Measurements from ENCODE around the gene ACSL6.

ACSL6 gene

GRCh38 chr5:132017738-132018625, 6.5 kb upstream of the ACSL6 start:
- no peak for TF ChIP-seq CTCF (IDR thresholded peaks at IDR 0.05; ENCODE audit: control insufficient read depth, insufficient read depth, low read depth, low read length, missing control alignments)
- no peak for DNase-seq (ENCODE audit: low read depth)
- H3K4me3 ChIP-seq (ENCODE audit: control insufficient read depth, low read depth, low read length): no peak overlapping the region

- no peak for TF ChIP-seq CTCF (IDR thresholded peaks at IDR 0.05; ENCODE audit: control insufficient read depth, insufficient read depth, low read depth, low read length, missing control alignments)
Observed at GRCh38 chr5:132017316-132017715, 5.9 kb upstream of the ACSL6 start.

GRCh38 chr5:132016721-132017250, 5.3 kb upstream of the ACSL6 start:
- TF ChIP-seq CTCF (IDR thresholded peaks at IDR 0.05; ENCODE audit: control insufficient read depth, insufficient read depth, low read depth, low read length, missing control alignments): no peak
- no peak for DNase-seq (ENCODE audit: low read depth)
- H3K4me3 ChIP-seq (ENCODE audit: control insufficient read depth, low read depth, low read length): no peak overlapping the region

More at GRCh38 chr5:132017316-132017715, 5.9 kb upstream of the ACSL6 start:
- no peak overlapping the region for H3K4me3 ChIP-seq (ENCODE audit: control insufficient read depth, low read depth, low read length)
- DNase-seq (ENCODE audit: low read depth): no peak

DNA sequence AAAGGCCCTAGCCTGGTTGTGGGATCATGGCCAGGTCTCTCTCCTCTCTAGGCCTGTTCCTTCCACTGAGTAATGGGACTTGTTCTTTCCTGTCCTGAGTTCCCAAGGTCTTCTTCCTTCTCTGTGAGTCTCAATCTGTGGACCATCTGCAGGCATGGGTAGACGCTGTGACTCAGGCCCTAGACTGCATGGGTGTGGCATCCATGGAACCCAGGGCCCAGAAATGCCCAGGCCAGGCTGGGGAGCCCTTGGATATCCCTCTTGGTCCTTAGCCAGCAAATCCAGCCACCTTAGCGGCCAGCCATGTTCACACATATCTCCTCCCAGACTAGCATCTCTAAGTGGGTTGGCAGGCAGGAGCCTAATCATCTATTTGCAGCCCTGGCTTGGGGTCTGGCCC, 2.3 kb upstream of the ACSL6 start:
- DNase-seq (ENCODE audit: low read depth): no peak
- TF ChIP-seq CTCF (IDR thresholded peaks at IDR 0.05; ENCODE audit: control insufficient read depth, insufficient read depth, low read depth, low read length, missing control alignments): no peak
- no peak overlapping the region for H3K4me3 ChIP-seq (ENCODE audit: control insufficient read depth, low read depth, low read length)

DNA sequence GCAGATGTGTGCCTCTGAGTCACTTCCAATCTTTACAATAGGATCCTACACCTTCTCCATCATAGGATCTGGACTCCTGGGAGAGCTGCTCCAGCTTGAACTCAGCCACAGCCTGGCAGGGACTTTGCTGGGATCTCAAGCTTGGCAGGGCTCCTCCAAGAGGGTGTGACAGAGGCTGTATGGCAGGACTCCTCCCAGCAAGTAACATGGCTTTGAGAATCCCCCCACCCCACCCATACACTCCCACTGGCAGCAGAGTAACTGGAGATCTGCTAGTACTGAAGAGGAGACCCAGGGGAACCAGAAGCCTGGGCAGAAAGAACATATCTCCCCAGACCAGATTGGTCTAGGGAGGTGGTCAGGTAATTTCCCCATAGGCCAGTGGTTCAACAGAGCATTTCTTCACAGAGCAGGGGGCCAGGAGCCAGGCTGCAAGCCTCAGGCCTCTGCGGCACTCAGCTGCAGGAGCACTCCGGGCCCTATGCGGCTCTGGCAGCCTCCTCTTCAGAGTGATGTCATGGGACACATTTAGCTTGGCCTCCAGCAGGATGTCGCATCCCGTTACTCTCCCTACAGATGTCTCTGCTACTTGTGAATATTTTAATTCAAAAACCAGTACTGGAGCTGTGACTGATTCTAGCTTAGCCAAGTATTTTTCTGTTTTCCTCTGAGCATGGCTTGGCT, 1.7 kb upstream of the ACSL6 start:
- DNase-seq (ENCODE audit: low read depth): no peak
- no peak for TF ChIP-seq CTCF (IDR thresholded peaks at IDR 0.05; ENCODE audit: control insufficient read depth, insufficient read depth, low read depth, low read length, missing control alignments)
- no peak overlapping the region for H3K4me3 ChIP-seq (ENCODE audit: control insufficient read depth, low read depth, low read length)

DNA sequence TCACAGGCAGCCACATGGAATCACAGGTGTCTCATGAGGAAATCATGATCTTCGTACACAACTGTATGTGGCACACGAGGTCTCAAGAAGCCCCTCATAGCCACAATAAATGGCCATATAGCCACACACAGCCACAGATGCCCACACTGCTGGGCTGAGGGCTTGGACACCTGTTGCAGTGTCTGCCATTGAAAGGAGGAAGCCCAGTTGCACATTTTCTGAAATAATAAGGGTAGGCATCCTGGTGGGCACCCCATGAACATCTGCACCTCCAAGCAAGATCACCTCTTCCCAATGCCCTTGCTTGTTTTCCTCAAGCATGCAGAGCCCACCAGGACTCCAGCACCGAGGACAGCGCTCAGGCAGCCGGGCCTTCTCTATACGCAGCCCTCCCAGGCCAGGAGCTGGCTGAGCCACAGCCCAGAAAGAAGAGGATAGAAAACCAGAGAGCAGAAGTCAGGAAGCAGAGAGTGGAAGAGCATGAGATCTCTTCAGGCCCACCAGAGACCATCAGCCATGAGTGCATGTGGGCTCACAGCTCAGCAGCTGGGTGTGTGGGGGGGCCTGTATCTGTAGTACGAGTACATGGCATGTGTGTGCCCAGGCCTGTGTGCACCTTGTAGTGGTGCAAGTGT, 1.0 kb upstream of the ACSL6 start:
- no peak overlapping the region for H3K4me3 ChIP-seq (ENCODE audit: control insufficient read depth, low read depth, low read length)
- TF ChIP-seq CTCF (IDR thresholded peaks at IDR 0.05; ENCODE audit: control insufficient read depth, insufficient read depth, low read depth, low read length, missing control alignments): no peak
- DNase-seq (ENCODE audit: low read depth): no peak
